ENCODE measurements around the gene DEPDC4. TPM values are rescaled to one million over a fixed set of nuclear protein-coding genes. Genes with fewer than 3 reads are reported as not detected.

DEPDC4 gene
- total RNA-seq, 2 donors from 2014 or later = 4.8 to 7.3 TPM

- H3K4me1 Mint-ChIP-seq = no peaks in the 10 kb centered on the region
- DNase-seq = peak; percentile 99
- H3K4me1 ChIP-seq (ENCODE audit: control insufficient read depth, insufficient read depth, low read length) = no peaks in the 10 kb centered on the region
- 0 to 1% methylated on average over 19 to 38 of the region's 38 CpGs for WGBS, 2 experiments (ENCODE audit: insufficient coverage in 1 of 2, insufficient read length in 1 of 2)
- H3K27me3 ChIP-seq (ENCODE audit: control insufficient read depth, insufficient read depth, low read length, poor library complexity, severe bottlenecking) = no peaks in the 10 kb centered on the region
- H3K9me3 Mint-ChIP-seq = no peaks in the 10 kb centered on the region
- peak within 1 kb of the TSS; percentile 54 for H3K9ac ChIP-seq (ENCODE audit: extremely low read depth, low read length, poor library complexity, severe bottlenecking)
- H3K36me3 Mint-ChIP-seq (ENCODE audit: low read depth) = peaks cover 9% of the 10 kb centered on the region
- H3K27ac ChIP-seq (ENCODE audit: low read depth, low read length) = peak within 1 kb of the TSS; percentile 47
- peak within 1 kb of the TSS; percentile 94 for H3K27ac Mint-ChIP-seq
- H3K27me3 Mint-ChIP-seq (ENCODE audit: insufficient read depth) = no peaks in the 10 kb centered on the region
- TF ChIP-seq CTCF (conservative IDR thresholded peaks at IDR 0.05) = no peak
- peaks cover under 1% of the 10 kb centered on the region for H3K36me3 ChIP-seq (ENCODE audit: control insufficient read depth, insufficient read depth, low read length)
- no peaks in the 10 kb centered on the region for H3K9me3 ChIP-seq (ENCODE audit: control insufficient read depth, low read length)
- peak within 1 kb of the TSS; percentile 95 for H3K4me3 ChIP-seq (ENCODE audit: low read length)
- H3K4me3 Mint-ChIP-seq = peak within 1 kb of the TSS; percentile 99
These were observed 66.3 kb downstream of the DEPDC4 start, which contains the start of gene ACTR6 for GRCh38 chr12:100200463-100201181. ACTR6 (plus strand) TSS chr12:100200815; CDS start chr12:100200852, 37 bp downstream.

- no peaks in the 10 kb centered on the region for H3K9me3 ChIP-seq (ENCODE audit: control insufficient read depth, low read length)
- Mint-ChIP-seq H3K27ac (peak overlapping the region; percentile 94), H3K27me3 (ENCODE audit: insufficient read depth) (no peaks in the 10 kb centered on the region), H3K36me3 (ENCODE audit: low read depth) (peaks cover 19% of the 10 kb centered on the region), H3K9me3 (no peaks in the 10 kb centered on the region), H3K4me3 (peak overlapping the region; percentile 99), H3K4me1 (no peaks in the 10 kb centered on the region)
- DNase-seq = peak; percentile 97
- H3K4me3 ChIP-seq (ENCODE audit: low read length) = peak overlapping the region; percentile 95
- no peaks in the 10 kb centered on the region for H3K4me1 ChIP-seq (ENCODE audit: control insufficient read depth, insufficient read depth, low read length)
- 1 to 2% methylated on average over 41 to 79 of the region's 79 CpGs for WGBS, 2 experiments (ENCODE audit: insufficient coverage in 1 of 2, insufficient read length in 1 of 2)
- peaks cover 5% of the 10 kb centered on the region for H3K36me3 ChIP-seq (ENCODE audit: control insufficient read depth, insufficient read depth, low read length)
- peak overlapping the region; percentile 22 for H3K9ac ChIP-seq (ENCODE audit: extremely low read depth, low read length, poor library complexity, severe bottlenecking)
- no peak overlapping the region for H3K27ac ChIP-seq (ENCODE audit: low read depth, low read length)
- no peaks in the 10 kb centered on the region for H3K27me3 ChIP-seq (ENCODE audit: control insufficient read depth, insufficient read depth, low read length, poor library complexity, severe bottlenecking)
- no peak for TF ChIP-seq CTCF (conservative IDR thresholded peaks at IDR 0.05)
These were observed 67.3 kb downstream of the DEPDC4 start for GRCh38 chr12:100199347-100200149.

- H3K4me3 ChIP-seq (ENCODE audit: low read length) = peak overlapping the region; percentile 95
- Mint-ChIP-seq H3K36me3 (ENCODE audit: low read depth) (peaks cover 24% of the 10 kb centered on the region), H3K4me3 (peak overlapping the region; percentile 99), H3K27me3 (ENCODE audit: insufficient read depth) (no peaks in the 10 kb centered on the region), H3K27ac (peak overlapping the region; percentile 59), H3K9me3 (no peaks in the 10 kb centered on the region), H3K4me1 (no peaks in the 10 kb centered on the region)
- peak overlapping the region; percentile 22 for H3K9ac ChIP-seq (ENCODE audit: extremely low read depth, low read length, poor library complexity, severe bottlenecking)
- no peaks in the 10 kb centered on the region for H3K27me3 ChIP-seq (ENCODE audit: control insufficient read depth, insufficient read depth, low read length, poor library complexity, severe bottlenecking)
- 24 to 45% methylated on average over 4 to 6 of the region's 6 CpGs for WGBS, 2 experiments (ENCODE audit: insufficient coverage in 1 of 2, insufficient read length in 1 of 2)
- no peaks in the 10 kb centered on the region for H3K4me1 ChIP-seq (ENCODE audit: control insufficient read depth, insufficient read depth, low read length)
- no peak overlapping the region for H3K27ac ChIP-seq (ENCODE audit: low read depth, low read length)
- DNase-seq = no peak
- peaks cover 7% of the 10 kb centered on the region for H3K36me3 ChIP-seq (ENCODE audit: control insufficient read depth, insufficient read depth, low read length)
- TF ChIP-seq CTCF (conservative IDR thresholded peaks at IDR 0.05) = no peak
- H3K9me3 ChIP-seq (ENCODE audit: control insufficient read depth, low read length) = no peaks in the 10 kb centered on the region
These were observed 67.9 kb downstream of the DEPDC4 start for GRCh38 chr12:100199023-100199346.
